ENCODE measurements around the gene MGST2.

- TF ChIP-seq CTCF (IDR thresholded peaks at IDR 0.05) (no peak), POLR2A (IDR thresholded peaks at IDR 0.05) (no peak)
These were observed 44.5 kb downstream of the MGST2 start for GRCh38 chr4:139710073-139710472.

Measured in testis (tissue), 2 donors.